MG63 (cell line): Measurements from ENCODE around the gene DAGLB. TPM values are rescaled to one million over a fixed set of nuclear protein-coding genes. Genes with fewer than 3 reads are reported as not detected.

Experiments
- DNase-seq: peaks from one replicate; pipeline ENCODE4 v3.0.0-alpha.2; 2020
- H3K27me3 ChIP-seq: fragments of 250-450 bp; sonication (Bioruptor Pico); 2 replicates; pipeline ENCODE4 v1.5.1; 2020; ENCODE audit warnings: mild to moderate bottlenecking, moderate library complexity
- H3K36me3 ChIP-seq: fragments of 250-450 bp; sonication (Bioruptor Pico); 2 replicates; pipeline ENCODE4 v1.5.1; 2020; ENCODE audit warnings: mild to moderate bottlenecking, moderate library complexity
- H3K4me3 ChIP-seq: fragments of 250-450 bp; sonication (Bioruptor Pico); 2 replicates; pipeline ENCODE4 v1.5.1; 2020; ENCODE audit warnings: mild to moderate bottlenecking, moderate library complexity
- H3K9me3 ChIP-seq: fragments of 250-450 bp; sonication (Bioruptor Pico); 2 replicates; pipeline ENCODE4 v1.5.1; 2020; ENCODE audit warnings: mild to moderate bottlenecking, moderate library complexity
- total RNA-seq: library from RNA; depleted of rRNA; stranded (reverse); fragments of >200 nt; shearing (Covaris generic); gene quantifications from 2 replicates; pipeline ENCODE4 v1.2.3, GENCODE V29; 2014; ENCODE audit warnings: low replicate concordance

The DAGLB gene
- total RNA-seq, 1 experiment from 2014 or later, result 15.6 TPM

DNA sequence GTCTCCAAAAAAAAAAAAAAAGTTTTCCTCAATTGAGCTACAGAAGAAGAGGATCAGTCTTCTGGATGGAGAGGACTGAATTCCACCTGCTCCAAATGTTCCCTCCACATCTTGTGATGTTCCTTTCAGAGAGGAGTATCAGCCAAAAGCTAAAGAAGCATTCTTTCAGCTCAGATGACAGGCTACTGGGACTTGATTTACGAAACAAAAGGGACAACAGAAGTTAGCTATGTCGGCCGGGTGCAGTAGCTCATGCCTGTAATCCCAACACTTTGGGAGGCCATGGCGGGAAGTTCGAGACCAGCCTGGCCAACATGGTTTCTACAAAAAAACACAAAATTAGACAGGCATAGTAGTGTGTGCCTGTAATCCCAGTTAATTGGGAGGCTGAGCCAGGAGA, 7.4 kb downstream of the DAGLB start:
- Histone ChIP-seq H3K27me3 (no peaks in the 10 kb centered on the region), H3K4me3 (no peak overlapping the region), H3K36me3 (peaks cover 48% of the 10 kb centered on the region), H3K9me3 (no peaks in the 10 kb centered on the region)
- DNase-seq, result no peak

DNA sequence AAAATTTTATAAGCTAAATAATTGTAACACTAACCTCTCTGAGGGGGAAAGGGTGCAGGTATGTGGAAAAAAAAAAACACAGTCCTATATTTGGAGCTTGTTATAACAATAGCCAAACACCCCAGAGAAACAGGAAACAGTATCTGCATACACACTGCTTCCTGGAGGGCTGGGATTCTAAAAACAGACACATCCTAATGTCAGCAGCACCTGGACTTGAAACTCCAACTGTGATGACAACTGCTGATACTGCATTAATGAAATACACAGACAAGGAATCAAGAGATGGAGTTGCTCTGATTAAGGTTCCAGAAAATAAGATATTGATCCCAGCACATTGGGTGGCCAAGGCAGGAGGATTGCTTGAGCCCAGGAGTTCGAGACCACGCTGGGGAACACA, 9.3 kb downstream of the DAGLB start:
- Histone ChIP-seq H3K4me3 (no peak overlapping the region), H3K36me3 (peaks cover 47% of the 10 kb centered on the region), H3K27me3 (no peaks in the 10 kb centered on the region), H3K9me3 (no peaks in the 10 kb centered on the region)
- DNase-seq, result no peak

DNA sequence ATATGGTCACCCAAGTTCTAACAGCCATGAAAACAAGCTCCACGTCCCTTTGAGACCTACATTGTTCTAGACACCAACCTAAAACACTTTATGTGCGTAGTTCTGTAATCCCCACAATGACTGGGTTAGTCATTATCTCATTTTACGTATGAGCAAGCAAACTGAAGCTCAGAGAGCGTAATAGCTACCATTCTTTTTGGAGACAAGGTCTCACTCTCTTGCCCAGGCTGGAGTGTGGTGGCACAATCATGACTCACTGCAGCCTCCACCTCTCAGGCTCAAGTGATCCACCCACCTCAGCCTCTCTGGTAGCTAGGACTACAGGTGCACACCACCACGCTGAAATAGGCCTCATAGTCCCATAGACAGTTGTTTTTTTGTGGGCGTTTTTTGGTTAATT, 10.5 kb downstream of the DAGLB start:
- Histone ChIP-seq H3K36me3 (peaks cover 46% of the 10 kb centered on the region), H3K27me3 (no peaks in the 10 kb centered on the region), H3K9me3 (no peaks in the 10 kb centered on the region), H3K4me3 (no peak overlapping the region)
- no peak for DNase-seq

DNA sequence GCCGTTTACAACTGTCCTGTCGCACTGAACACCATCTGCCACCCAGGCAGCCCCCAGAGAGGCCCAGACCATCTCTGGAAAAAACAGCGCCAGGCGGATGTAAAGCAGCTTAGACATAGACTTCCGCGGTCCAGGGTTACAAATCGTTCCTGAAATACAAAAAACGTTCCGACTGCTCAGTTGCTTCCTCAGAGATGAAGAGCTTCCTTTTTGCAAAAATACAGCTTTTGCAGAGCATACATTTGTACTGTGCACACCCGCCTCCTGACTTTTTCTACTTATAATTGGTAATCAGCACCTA, 11.4 kb downstream of the DAGLB start:
- Histone ChIP-seq H3K27me3 (no peaks in the 10 kb centered on the region), H3K9me3 (no peaks in the 10 kb centered on the region), H3K4me3 (no peak overlapping the region), H3K36me3 (peaks cover 45% of the 10 kb centered on the region)
- no peak for DNase-seq

DNA sequence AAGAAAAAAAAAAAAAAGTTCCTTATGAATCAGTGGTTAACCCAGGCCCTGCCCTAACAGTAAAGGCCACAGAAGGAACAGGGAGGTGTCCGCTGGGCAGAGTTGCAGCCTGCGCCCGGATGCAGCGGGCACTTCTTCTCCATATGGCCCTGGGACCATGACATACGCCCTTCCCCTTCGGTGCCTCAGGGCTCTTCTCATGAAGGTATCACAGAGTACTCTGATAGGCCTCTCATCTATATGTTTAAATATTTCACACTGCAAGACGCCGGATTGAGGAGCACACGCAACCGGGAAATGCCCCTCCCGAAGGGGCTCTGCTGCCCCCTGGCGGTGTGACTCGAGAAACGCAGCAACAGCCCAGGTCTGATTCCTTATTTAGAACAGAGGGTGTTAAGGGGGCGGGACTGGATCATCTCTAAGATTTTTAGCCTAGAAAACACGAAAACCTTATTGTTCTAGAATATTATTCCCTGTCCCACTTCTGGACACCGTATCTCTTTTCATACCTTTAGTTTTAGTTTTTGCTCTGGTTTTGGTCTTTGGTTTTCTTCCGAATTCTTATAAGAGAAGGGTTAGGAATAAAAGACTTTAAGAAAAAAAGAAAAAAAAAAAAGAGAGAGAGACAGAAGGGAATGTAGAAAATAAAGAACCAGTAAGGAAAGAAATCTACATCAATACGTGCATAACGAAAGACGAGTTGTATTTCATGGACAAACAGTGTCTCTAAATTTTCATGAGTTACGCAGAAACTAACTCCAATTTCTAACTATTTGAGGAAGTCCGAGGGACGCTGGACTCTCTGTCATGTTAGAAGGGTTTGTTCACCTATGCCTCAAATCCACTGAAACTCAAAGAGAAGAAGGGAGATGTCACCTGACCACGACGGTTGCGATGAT, 12.0 kb downstream of the DAGLB start:
- no peaks in the 10 kb centered on the region for H3K27me3 ChIP-seq
- no peaks in the 10 kb centered on the region for H3K9me3 ChIP-seq
- H3K4me3 ChIP-seq, result no peak overlapping the region
- DNase-seq, result peak; percentile 67
- peaks cover 49% of the 10 kb centered on the region for H3K36me3 ChIP-seq

DNA sequence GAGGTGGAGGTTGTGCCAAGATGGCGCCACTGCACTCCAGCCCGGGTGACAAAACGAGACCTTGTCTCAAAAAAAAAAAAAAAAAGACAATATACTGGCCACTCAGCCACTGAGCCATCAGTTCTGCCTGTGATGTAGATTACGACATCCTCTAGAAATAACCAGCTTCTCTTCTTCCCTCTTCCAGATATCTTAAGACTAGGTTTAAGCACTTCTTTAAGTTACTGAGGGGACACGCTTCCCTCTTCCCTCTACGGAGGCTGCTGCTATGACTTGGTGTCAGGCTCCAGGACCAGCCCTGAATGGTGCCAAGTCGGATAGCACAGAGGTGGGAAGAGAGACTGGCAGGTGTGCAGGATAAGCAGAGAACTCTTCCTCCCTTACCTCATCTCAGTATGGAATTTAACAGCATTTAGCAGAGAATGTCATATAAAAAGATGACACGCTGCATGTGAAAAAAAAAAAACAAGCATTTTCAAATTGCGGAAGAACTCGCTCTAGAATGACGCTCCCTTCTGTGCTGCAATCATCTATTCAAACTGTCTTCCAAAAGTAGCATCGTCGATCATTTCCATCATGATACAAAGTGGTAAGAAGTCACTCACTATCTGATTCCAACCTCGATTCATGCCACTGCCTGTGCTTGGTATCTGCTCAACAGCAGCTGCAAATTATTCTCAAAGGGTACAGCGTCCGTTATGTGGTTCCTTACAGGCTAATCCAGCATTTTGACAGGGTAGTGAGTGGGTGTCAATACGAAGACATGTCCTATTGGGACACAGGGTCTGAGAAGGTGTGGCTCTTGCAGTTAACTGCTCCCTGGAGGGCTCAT, 13.8 kb downstream of the DAGLB start:
- no peak for DNase-seq
- H3K36me3 ChIP-seq, result peaks cover 52% of the 10 kb centered on the region
- no peak overlapping the region for H3K4me3 ChIP-seq
- no peaks in the 10 kb centered on the region for H3K27me3 ChIP-seq
- no peaks in the 10 kb centered on the region for H3K9me3 ChIP-seq

DNA sequence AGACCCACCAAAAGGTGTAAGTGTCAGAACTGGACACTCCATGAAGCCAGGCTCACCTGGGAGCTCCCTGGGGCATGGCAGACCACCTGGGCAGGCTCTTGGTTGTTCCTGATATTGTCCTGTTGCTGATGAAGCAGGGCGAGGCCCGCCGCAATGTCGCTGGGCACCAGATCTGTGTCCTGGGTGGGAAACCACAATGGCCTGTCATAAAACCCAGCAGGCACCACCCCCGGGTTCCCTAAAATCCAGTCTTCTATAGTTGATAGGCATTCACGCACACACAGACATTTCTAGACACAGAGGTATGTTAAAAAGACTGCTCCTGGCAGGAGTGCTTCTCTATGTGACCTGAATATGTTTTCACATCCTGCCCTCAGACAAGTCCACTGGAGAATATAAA, 15.0 kb downstream of the DAGLB start:
- DNase-seq, result no peak
- Histone ChIP-seq H3K27me3 (no peaks in the 10 kb centered on the region), H3K36me3 (peaks cover 60% of the 10 kb centered on the region), H3K9me3 (no peaks in the 10 kb centered on the region), H3K4me3 (no peak overlapping the region)

DNA sequence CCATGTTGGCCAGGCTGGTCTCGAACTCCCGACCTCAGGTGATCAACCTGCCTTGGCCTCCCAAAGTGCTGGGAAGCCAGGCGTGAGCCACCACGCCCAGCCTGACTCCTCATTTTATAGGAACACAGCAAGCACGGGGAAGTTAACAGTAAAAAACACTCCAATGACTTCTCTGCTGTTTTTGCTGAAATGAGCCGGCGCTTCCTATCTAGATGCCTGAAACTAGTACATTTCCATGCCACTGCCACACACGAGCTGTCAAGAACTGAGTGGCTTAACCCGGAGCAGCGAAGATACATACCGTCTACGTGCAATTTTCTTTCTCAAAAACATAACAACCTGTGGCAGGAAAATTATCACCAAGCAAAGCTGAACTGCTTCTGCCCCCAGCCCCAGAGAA, 16.8 kb downstream of the DAGLB start:
- no peaks in the 10 kb centered on the region for H3K9me3 ChIP-seq
- DNase-seq, result no peak
- H3K4me3 ChIP-seq, result no peak overlapping the region
- H3K27me3 ChIP-seq, result no peaks in the 10 kb centered on the region
- peaks cover 67% of the 10 kb centered on the region for H3K36me3 ChIP-seq

DNA sequence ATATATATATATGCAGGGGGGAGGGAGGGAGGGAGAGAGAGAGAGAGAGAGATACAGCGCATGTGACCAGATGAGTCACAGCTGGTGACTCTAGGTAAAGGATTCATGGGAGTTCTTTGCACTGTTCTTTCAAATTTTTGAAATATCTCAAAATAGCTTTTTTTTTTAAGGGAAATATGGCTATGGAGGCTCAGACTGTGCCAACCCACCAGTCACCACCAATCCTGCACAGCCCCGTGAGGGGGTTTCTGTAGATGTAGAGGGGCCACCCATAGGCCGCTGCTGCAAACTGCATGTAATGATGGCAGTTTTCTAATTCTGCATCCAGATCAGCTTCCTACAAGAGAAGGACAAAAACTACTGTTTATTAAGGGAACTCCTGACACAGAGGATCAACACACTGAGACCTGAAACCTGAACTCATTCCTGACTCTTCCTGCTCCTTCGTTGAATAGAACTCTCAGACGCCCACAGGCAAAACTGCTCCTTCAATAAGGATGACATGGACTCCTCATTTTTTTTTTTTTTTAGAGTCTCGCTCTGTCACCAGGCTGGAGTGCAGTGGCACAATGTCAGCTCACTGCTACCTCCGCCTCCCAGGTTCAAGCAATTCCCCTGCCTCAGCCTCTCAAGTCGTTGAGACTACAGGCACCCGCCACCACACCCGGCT, 17.3 kb downstream of the DAGLB start:
- no peak overlapping the region for H3K4me3 ChIP-seq
- no peaks in the 10 kb centered on the region for H3K9me3 ChIP-seq
- peaks cover 72% of the 10 kb centered on the region for H3K36me3 ChIP-seq
- DNase-seq, result no peak
- H3K27me3 ChIP-seq, result no peaks in the 10 kb centered on the region

DNA sequence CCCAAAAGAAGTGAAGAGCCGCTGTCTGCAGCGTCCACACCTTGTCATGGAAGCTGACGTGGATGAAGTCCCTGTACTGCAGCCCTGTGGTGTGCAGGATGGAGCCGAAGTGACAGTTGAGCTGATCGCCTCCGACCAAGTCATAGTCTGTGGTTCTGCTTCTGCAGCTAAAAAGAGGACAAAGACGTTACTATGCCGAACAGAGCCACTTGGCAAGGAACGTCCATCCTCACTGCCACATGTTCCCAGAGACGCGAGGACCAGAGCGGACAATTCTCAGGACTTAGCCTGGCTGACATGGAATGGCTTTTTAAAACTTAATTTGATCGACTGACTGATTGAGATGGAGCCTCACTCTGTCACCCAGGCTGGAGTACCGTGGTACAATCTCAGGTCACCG, 21.8 kb downstream of the DAGLB start:
- no peak for DNase-seq
- Histone ChIP-seq H3K4me3 (no peak overlapping the region), H3K36me3 (peaks cover 72% of the 10 kb centered on the region), H3K27me3 (no peaks in the 10 kb centered on the region), H3K9me3 (no peaks in the 10 kb centered on the region)

DNA sequence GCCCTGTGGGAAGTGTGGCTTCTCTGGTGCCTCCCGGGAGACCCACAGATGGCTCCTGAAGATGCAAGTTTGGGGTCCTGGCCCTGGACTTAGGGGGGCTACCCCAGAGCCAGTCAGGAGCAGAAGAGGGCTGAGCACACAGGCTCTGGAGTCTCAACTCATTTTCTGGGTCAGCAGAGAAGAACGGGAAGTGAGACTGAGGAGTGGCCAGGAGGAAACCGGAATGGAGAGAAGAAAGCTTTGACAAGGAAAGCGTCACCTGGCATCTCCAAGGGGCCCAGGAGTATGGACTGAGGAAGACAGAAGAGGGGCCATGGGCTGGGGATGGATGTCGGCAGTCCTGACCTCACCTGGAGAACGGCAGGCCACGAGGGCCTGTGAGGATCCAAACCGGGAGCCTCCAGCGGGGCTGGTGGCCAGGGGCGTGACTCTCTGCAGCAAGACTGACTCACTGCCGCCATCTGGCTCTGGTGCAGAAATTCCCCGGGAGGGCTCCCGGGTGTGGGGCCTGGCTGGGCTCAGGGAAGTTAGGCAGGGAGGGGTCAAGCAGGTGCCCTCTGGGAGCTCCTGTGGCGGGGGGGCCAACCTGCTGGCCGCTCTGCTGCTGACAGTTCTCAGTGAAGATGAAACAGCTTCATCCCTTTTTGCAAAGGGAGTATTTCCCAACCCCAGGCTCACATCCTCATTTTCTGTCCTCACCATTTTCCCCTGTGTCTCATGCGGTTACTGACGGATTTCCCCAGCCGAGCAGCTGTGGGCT, 23.6 kb downstream of the DAGLB start:
- peak; percentile 75 for DNase-seq
- peaks cover 76% of the 10 kb centered on the region for H3K36me3 ChIP-seq
- no peaks in the 10 kb centered on the region for H3K27me3 ChIP-seq
- no peak overlapping the region for H3K4me3 ChIP-seq
- no peaks in the 10 kb centered on the region for H3K9me3 ChIP-seq

DNA sequence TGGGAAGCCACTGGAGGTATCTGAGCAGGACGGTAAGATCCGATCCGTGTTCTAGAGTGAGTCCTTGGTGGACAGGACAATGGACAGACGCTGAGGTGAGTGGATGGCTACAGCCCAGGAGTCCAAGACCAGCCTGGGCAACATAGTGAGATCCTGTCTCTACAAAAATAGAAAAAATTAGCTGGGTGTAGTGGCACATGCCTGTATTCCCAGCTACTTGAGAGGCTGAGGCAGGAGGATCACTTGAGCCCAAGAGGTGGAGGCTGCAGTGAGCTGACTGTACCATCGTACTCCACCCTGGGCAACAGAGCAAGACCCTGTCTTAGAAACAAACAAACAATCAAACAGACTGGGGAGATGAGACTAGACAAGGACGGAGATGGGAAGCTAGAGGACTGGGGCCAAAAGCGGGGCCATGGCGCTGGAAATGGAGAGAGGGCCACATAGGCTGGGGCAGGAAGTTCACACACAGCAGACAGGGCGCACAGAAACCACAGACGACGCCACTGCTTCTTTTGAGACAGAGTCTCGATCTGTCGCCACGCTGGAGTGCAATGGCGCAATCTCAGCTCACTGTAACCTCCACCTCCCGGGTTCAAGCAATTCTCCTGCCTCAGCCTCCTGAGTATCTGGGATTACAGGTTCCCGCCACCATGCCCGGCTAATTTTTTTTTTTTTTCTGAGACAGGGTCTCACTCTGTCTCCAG, 24.7 kb downstream of the DAGLB start:
- Histone ChIP-seq H3K36me3 (peaks cover 70% of the 10 kb centered on the region), H3K9me3 (no peaks in the 10 kb centered on the region), H3K4me3 (no peak overlapping the region), H3K27me3 (no peaks in the 10 kb centered on the region)
- DNase-seq, result no peak

DNA sequence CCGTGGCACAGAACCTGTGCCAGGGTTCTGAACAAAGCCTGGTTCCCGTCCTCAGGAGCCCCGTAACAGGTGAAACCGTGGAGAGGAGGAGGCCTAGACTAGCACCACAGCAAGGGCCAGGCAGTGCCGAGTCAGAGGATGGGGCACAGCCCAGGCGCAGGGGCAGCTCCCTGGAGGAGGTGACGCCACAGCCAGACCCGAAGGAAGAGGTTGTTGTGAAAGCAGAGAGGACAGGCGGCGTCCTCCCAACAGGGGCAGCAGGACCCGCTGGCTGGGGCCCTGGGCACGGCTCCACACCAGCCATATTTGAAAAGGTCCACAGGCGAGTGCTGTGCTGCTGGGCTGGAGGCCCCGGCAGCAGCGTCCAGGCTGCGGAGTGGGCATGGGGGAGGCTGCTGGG, 25.7 kb downstream of the DAGLB start:
- H3K27me3 ChIP-seq, result no peaks in the 10 kb centered on the region

DNA sequence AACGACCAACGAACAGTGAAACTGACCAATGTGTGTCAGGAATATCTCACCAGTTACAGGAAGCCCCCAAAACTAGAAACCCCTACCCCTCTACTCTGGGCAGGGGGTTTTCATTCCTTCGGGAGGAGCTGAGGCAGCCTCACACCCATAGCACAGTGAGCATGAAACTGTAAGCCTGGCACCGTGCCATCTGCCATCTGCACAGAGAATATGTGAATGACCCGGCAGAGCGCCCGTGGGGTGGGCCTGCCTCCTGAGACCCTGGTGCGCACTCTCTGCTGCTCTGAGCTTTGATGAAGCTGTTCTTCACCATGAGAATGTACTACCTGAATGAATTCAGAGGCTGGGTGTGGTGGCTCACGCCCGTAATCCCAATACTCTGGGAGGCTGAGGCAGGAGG, 27.1 kb downstream of the DAGLB start:
- peaks cover 69% of the 10 kb centered on the region for H3K36me3 ChIP-seq
- H3K9me3 ChIP-seq, result no peaks in the 10 kb centered on the region
- no peaks in the 10 kb centered on the region for H3K27me3 ChIP-seq
- no peak for DNase-seq
- H3K4me3 ChIP-seq, result no peak overlapping the region

More for the DNA sequence above, 25.7 kb downstream of the DAGLB start:
- no peaks in the 10 kb centered on the region for H3K9me3 ChIP-seq
- no peak for DNase-seq
- peaks cover 68% of the 10 kb centered on the region for H3K36me3 ChIP-seq
- no peak overlapping the region for H3K4me3 ChIP-seq

DNA sequence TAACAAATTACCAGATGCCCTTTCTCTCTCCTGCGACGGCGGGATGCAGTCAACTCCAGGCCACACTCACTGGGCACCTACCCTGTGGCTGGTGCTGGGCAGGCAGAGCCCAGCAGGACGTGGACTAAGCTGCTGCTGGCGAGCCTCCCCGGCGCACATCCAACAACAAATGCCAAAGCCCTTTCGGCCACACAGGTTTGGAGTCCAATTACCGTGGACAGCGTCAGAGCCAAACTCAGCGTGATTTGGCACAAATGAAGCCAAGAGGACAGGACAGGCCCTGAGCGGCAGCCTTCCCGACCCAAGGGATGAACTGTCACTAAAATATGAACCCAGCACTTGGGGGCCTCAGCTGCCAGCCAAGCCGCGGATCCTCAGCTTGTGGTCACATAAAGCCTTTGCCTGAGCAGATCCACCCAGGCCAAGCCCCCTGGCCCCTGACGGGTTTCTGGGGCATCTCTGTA, 28.4 kb downstream of the DAGLB start:
- Histone ChIP-seq H3K9me3 (no peaks in the 10 kb centered on the region), H3K36me3 (peaks cover 68% of the 10 kb centered on the region), H3K4me3 (no peak overlapping the region), H3K27me3 (no peaks in the 10 kb centered on the region)
- peak; percentile 97 for DNase-seq

DNA sequence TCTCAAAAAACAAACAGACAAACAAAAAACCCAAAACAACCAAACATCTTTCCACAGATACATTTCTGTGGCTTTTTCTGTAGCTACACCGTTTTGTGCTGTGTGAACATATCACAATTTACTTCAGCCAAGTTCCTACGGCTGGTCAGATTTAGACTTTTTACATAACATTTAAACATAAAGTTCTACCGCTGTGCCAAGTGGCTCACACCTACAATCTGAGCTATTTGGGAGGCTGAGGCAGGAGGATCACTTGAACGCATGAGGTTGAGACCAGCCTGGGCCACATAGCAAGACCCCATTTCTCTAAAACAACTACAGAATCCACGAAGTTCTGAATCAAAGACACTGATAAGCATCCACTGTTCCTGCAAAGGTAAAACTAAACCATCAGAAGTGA, 30.3 kb downstream of the DAGLB start:
- peaks cover 69% of the 10 kb centered on the region for H3K36me3 ChIP-seq
- DNase-seq, result no peak
- H3K27me3 ChIP-seq, result no peaks in the 10 kb centered on the region
- H3K4me3 ChIP-seq, result no peak overlapping the region
- no peaks in the 10 kb centered on the region for H3K9me3 ChIP-seq
